Purkinje cell (primary cell): ENCODE results near the gene CYREN. TPM values are rescaled to one million over a fixed set of nuclear protein-coding genes. Genes with fewer than 3 reads are reported as not detected.

Experiments
- polyA plus RNA-seq: library from polyadenylated mRNA; unstranded; fragments of >200 nt; fragmentation: Nextera tagmentation; gene quantifications from 2 replicates; pipeline ENCODE4 v1.2.1, GENCODE V29; 2014

Gene CYREN, protein sequence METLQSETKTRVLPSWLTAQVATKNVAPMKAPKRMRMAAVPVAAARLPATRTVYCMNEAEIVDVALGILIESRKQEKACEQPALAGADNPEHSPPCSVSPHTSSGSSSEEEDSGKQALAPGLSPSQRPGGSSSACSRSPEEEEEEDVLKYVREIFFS
- polyA plus RNA-seq = 1.3 and 1.9 TPM in 2 replicates

DNA sequence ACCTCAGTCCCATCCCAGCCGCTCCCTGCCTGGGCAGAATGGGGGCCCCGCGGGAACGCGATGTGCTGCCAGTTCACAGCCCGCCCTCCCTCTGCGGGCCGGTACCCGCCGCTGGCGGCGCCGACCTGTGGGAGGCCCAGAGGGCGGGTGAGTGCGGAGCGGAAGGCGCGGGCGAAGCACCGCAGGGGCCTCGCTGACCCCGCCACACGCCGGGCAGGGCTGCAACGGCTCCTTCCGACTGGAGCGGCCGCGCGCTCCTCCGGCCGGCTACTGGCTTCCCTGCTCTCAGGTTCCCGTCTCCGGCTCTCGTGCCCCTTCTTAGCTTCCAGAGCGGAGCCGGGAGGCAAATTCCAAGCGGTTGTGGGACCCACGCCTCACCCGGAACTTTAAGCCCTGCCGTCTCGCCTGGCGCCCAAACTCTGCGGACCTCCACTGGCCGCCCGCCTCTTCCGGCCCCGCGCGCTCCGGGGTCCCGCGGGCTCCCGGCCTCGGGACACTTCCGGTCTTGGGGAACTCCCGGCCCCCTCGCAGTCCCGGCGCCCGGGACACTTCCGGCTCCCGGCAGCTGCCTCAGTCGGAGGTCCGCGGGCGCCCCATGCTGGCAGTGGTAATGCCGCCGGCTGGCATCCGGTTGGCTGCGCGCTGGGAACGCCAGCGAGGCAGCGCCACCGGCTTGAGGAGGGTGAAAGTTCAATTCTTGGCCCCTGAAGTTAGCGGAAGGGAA lies at the start of gene CYREN:
Gene CYREN (minus strand): TSS at position 434 of the 724 bp plus-strand sequence. CDS start 1,785 bp downstream, outside the sequence.

DNA sequence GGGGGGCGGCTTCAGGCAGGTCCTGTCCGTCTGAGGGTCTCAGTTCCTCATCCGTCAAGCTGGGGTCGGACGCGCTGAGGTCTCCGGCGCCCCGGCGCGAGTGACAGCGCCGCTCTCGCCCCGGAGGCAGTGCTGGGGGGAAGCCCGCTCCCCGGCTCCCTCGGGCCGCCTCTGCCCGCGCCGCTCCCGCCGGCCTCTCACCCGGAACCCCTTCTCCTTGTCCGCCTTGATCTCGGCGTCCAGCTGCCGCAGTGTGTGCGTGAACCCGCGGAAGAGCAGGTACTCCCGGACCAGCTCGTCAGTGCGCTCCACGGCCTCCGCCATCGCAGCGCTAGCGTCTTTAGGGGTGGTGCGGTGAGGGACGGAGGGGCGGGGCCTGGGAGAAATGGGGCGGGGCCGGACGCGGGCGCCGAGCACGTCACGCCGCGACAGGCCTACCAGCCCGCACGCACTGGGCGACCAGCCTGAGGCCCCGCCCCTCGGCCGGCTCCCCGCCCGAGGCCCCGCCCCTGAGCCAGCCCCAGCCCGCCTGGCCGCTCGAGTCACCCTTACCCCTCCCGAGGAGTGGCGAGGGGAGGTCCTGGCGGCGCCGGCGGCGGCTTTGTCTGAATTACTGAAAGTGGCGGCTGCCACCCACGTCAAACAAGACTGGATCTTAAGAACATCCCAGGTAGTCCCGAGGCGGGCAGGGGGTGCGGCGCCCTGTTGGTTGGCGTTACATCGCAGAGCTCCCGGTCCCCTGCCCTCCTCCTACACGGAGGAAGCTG lies 40.9 kb upstream of the CYREN start, which contains the start of gene WDR91:
Gene WDR91 (minus strand): TSS at position 348 of the 767 bp plus-strand sequence. CDS start 24 bp downstream, at position 324.

GRCh38 chr7:135147899-135148721 lies 22.4 kb downstream of the CYREN start, which contains the start of gene TMEM140:
TMEM140 (plus strand) TSS chr7:135148072; CDS start chr7:135164442, 16,370 bp downstream.

Other genes starting within 250 kb of the CYREN start
- gene AGBL3, start 184.2 kb downstream of the CYREN start, polyA plus RNA-seq = 0.13 and 1.9 TPM in 2 replicates
- 0.22 TPM in 1 of 2 replicates, not detected in the other for gene TMEM140, start 22.6 kb downstream of the CYREN start, polyA plus RNA-seq
- gene WDR91, start 40.8 kb upstream of the CYREN start, polyA plus RNA-seq = 1.4 and 2.7 TPM in 2 replicates
- not detected in 2 replicates for gene STRA8, start 63.1 kb upstream of the CYREN start, polyA plus RNA-seq